ENCODE results near the gene NHLRC3. TPM values are rescaled to one million over a fixed set of nuclear protein-coding genes. Genes with fewer than 3 reads are reported as not detected.

NHLRC3 gene
- total RNA-seq, 4 donors from 2014 or later, result 5.4 to 13.9 (median 8.7) TPM

GRCh38 chr13:39023316-39023715 is 14.9 kb upstream of the NHLRC3 start:
- H3K27ac ChIP-seq, result peak overlapping the region in 1 of 4 donors; percentile 5
- H3K27me3 ChIP-seq, result no peaks in the 10 kb centered on the region
- peaks cover 0 to 15% (median 0%) of the 10 kb centered on the region in 3 donors for H3K4me1 ChIP-seq
- TF ChIP-seq CTCF (IDR thresholded peaks at IDR 0.05), result no peak
- no peak for TF ChIP-seq POLR2A (IDR thresholded peaks at IDR 0.05)
- H3K4me3 ChIP-seq, result no peak overlapping the region
- H3K9me3 ChIP-seq, result no peaks in the 10 kb centered on the region
- no peak for DNase-seq
- intact Hi-C loops (cut with DNase I), result no loop called here
- 80 to 94% methylated on average over 2 of the region's 2 CpGs for WGBS, 2 donors
- H3K36me3 ChIP-seq, result peaks cover 6 to 79% (median 20%) of the 10 kb centered on the region in 3 donors

GRCh38 chr13:39023761-39024160 is 14.5 kb upstream of the NHLRC3 start:
- no peak for TF ChIP-seq CTCF (IDR thresholded peaks at IDR 0.05)
- TF ChIP-seq POLR2A (IDR thresholded peaks at IDR 0.05), result no peak
- H3K27me3 ChIP-seq, result no peaks in the 10 kb centered on the region
- no peak for DNase-seq
- H3K4me3 ChIP-seq, result no peak overlapping the region
- intact Hi-C loops (cut with DNase I), result no loop called here
- H3K9me3 ChIP-seq, result no peaks in the 10 kb centered on the region
- peaks cover 0 to 15% (median 0%) of the 10 kb centered on the region in 3 donors for H3K4me1 ChIP-seq
- peaks cover 6 to 83% (median 20%) of the 10 kb centered on the region in 3 donors for H3K36me3 ChIP-seq
- H3K27ac ChIP-seq, result peak overlapping the region in 1 of 4 donors; percentile 5

- WGBS, 2 donors, result 61 to 75% methylated on average over 2 of the region's 2 CpGs
- intact Hi-C loops (cut with DNase I), result no loop called here
- TF ChIP-seq CTCF (IDR thresholded peaks at IDR 0.05), result no peak
- no peak for TF ChIP-seq POLR2A (IDR thresholded peaks at IDR 0.05)
- Histone ChIP-seq H3K4me3 (no peak overlapping the region), H3K36me3 (peaks cover 7 to 90% (median 20%) of the 10 kb centered on the region in 3 donors), H3K27me3 (no peaks in the 10 kb centered on the region), H3K27ac (no peak overlapping the region), H3K9me3 (no peaks in the 10 kb centered on the region), H3K4me1 (peaks cover 0 to 15% (median 0%) of the 10 kb centered on the region in 3 donors)
- no peak for DNase-seq
Observed at GRCh38 chr13:39025433-39025839, 12.8 kb upstream of the NHLRC3 start.

GRCh38 chr13:39032150-39032549 is 6.1 kb upstream of the NHLRC3 start:
- Histone ChIP-seq H3K4me3 (no peak overlapping the region), H3K4me1 (peaks cover 5 to 34% (median 20%) of the 10 kb centered on the region in 3 donors), H3K36me3 (peaks cover 0 to 33% (median 3%) of the 10 kb centered on the region in 3 donors), H3K9me3 (no peaks in the 10 kb centered on the region), H3K27ac (no peak overlapping the region), H3K27me3 (no peaks in the 10 kb centered on the region)
- no peak for DNase-seq
- WGBS, 2 donors, result 88 to 100% methylated on average over 1 of the region's 1 CpG
- no peak for TF ChIP-seq POLR2A (IDR thresholded peaks at IDR 0.05)
- no peak for TF ChIP-seq CTCF (IDR thresholded peaks at IDR 0.05)
- intact Hi-C loops (cut with DNase I), result no loop called here

GRCh38 chr13:39034085-39034484 is 4.2 kb upstream of the NHLRC3 start:
- TF ChIP-seq CTCF (IDR thresholded peaks at IDR 0.05), result no peak
- no peak for TF ChIP-seq POLR2A (IDR thresholded peaks at IDR 0.05)
- Histone ChIP-seq H3K27ac (no peak overlapping the region), H3K4me3 (no peak overlapping the region), H3K9me3 (no peaks in the 10 kb centered on the region), H3K36me3 (peaks cover 0 to 14% (median 3%) of the 10 kb centered on the region in 3 donors), H3K4me1 (peaks cover 5 to 38% (median 22%) of the 10 kb centered on the region in 3 donors), H3K27me3 (no peaks in the 10 kb centered on the region)
- intact Hi-C loops (cut with DNase I), result no loop called here
- DNase-seq, result no peak
- WGBS, 2 donors, result 87 to 100% methylated on average over 1 of the region's 1 CpG
